ENCODE data around the gene FASLG. TPM values are rescaled to one million over a fixed set of nuclear protein-coding genes. Genes with fewer than 3 reads are reported as not detected.
A peak's percentile ranks its signal among the peaks of the same experiment; 100 is the strongest.

Gene FASLG
- total RNA-seq, 1 donor from 2014 or later: 114 TPM

DNA sequence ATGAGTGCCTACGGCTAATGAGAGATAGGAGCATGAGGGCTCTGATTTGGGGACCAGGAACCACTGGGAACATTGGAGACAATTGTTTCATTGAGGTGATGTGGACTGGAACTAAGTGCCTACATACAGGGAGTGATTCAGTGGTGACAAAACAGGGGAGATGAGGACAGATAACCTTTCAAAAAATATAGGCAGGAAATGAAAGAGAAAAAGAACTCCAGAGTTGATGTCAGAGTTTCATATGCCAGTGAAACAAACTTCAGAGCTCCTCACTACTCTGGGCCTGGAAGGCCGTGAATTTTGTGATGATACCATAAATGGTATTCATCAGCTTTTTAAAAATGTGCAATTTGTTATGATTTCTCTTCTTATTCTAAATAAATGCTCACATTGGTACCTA is 39.3 kb downstream of the FASLG start:
- intact Hi-C loops (cut with micrococcal nuclease): loop anchor here (2.0 kb wide), 1 partner anchor 339 kb away; no protein-coding TSS in a partner anchor
- no peaks in the 10 kb centered on the region for H3K4me1 Mint-ChIP-seq (ENCODE audit: low read depth)
- no peak for DNase-seq (ENCODE audit: low spot score)
- H3K27me3 Mint-ChIP-seq (ENCODE audit: insufficient read depth): no peaks in the 10 kb centered on the region
- peaks cover under 1% of the 10 kb centered on the region for H3K9me3 Mint-ChIP-seq
- peaks cover 10% of the 10 kb centered on the region for H3K36me3 Mint-ChIP-seq (ENCODE audit: low read depth)
- H3K4me3 Mint-ChIP-seq: peak overlapping the region; percentile 62
- H3K27ac Mint-ChIP-seq: peak overlapping the region; percentile 88

DNA sequence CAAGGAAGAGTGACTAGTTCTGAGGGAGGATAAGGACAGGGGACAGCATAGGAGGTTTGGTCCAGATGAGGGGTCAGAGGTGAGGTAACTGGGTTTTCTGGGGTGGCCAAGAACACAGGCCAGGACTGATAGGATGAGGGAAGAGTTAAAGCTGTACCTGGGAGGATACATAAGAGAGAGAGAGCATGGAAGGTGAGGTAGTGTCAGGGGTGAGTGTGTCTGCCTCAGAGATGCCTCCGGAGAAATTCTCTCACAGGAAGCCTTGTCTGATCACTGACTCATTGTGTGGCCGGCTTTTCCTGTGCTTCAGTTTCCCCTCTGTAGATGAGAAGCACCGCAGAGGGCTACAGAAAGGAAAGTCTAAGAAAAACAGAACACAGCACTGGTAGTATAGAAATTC is 40.2 kb downstream of the FASLG start:
- Mint-ChIP-seq H3K9me3 (no peaks in the 10 kb centered on the region), H3K4me3 (peak overlapping the region; percentile 62), H3K27ac (peak overlapping the region; percentile 88), H3K27me3 (ENCODE audit: insufficient read depth) (no peaks in the 10 kb centered on the region), H3K36me3 (ENCODE audit: low read depth) (peaks cover 9% of the 10 kb centered on the region), H3K4me1 (ENCODE audit: low read depth) (no peaks in the 10 kb centered on the region)
- intact Hi-C loops (cut with micrococcal nuclease): loop anchor here (1.0 to 2.0 kb wide), 8 partner anchors 9 to 518 kb away; no protein-coding TSS in a partner anchor
- DNase-seq (ENCODE audit: low spot score): peak; percentile 72

DNA sequence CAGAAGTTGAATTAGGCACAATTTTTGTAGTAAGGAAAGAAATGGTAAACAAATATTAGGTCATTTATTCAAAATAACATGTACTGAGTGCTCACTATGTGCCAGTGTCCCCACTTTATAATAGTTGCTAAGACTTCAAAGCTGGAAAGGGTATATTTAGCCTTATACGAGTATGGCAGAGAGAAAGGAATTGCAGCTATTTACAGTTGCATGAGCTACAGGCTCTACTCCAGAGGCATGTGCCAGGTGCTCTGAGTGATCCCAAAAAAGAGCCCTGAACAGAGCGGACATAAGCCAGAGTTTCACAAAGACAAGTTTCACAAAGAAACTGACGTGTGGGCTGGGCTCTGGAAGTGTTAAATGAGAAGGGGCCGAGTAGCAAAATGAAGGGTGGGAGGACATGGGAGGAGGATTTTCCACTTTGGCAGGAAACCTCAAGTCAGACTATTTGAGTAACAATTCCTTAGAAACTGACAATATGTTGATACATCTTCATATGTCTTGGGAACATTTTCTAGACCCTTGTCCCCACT is 40.9 kb downstream of the FASLG start:
- peak overlapping the region; percentile 88 for H3K27ac Mint-ChIP-seq
- H3K36me3 Mint-ChIP-seq (ENCODE audit: low read depth): peaks cover 9% of the 10 kb centered on the region
- H3K4me1 Mint-ChIP-seq (ENCODE audit: low read depth): no peaks in the 10 kb centered on the region
- H3K9me3 Mint-ChIP-seq: no peaks in the 10 kb centered on the region
- peak overlapping the region; percentile 62 for H3K4me3 Mint-ChIP-seq
- intact Hi-C loops (cut with micrococcal nuclease): loop anchor here (1.0 to 2.0 kb wide), 8 partner anchors 9 to 518 kb away; no protein-coding TSS in a partner anchor
- DNase-seq (ENCODE audit: low spot score): no peak
- no peaks in the 10 kb centered on the region for H3K27me3 Mint-ChIP-seq (ENCODE audit: insufficient read depth)

DNA sequence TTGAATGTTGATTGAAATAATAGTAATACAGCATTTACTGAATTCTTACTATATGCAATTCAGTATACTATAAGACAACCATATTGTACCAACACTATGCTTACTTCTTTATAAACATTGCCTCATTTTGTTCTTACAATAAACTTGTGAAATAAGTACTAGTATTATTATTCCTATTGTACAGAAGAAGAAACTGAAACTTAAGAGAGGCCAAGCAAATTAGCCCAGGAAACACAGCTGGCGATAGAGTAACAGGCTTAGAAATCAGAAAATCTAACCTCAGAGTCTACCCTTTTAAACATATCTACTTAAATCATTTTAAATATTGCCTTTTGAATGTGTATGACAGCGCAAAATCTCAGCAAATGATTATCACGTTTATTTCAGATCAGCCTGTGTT is 41.7 kb downstream of the FASLG start:
- intact Hi-C loops (cut with micrococcal nuclease): no loop called here
- DNase-seq (ENCODE audit: low spot score): no peak
- Mint-ChIP-seq H3K4me1 (ENCODE audit: low read depth) (no peaks in the 10 kb centered on the region), H3K27me3 (ENCODE audit: insufficient read depth) (no peaks in the 10 kb centered on the region), H3K9me3 (no peaks in the 10 kb centered on the region), H3K4me3 (no peak overlapping the region), H3K36me3 (ENCODE audit: low read depth) (peaks cover 7% of the 10 kb centered on the region), H3K27ac (no peak overlapping the region)

DNA sequence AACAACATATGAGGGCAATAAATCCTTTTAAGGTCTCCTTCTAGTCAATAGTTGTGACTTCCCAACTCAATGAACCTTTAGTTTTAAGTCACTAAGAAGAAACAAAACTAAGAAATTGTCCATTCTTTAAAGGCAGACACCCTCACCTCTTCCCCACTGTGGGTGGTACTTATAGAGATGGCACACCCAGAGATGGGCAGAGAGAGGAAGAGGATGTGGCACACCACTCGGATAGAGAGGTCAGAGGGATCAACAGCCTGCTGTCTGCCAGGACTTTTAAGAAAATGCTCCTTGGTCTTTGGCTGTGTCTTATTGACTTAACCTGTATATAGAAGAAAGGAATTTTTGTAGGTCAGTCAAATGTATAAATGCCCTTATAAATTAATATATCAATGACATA is 45.1 kb downstream of the FASLG start:
- DNase-seq (ENCODE audit: low spot score): no peak
- peak overlapping the region; percentile 6 for H3K4me3 Mint-ChIP-seq
- peaks cover 16% of the 10 kb centered on the region for H3K4me1 Mint-ChIP-seq (ENCODE audit: low read depth)
- peaks cover 3% of the 10 kb centered on the region for H3K9me3 Mint-ChIP-seq
- peak overlapping the region; percentile 19 for H3K27ac Mint-ChIP-seq
- peaks cover 2% of the 10 kb centered on the region for H3K36me3 Mint-ChIP-seq (ENCODE audit: low read depth)
- intact Hi-C loops (cut with micrococcal nuclease): no loop called here
- no peaks in the 10 kb centered on the region for H3K27me3 Mint-ChIP-seq (ENCODE audit: insufficient read depth)

DNA sequence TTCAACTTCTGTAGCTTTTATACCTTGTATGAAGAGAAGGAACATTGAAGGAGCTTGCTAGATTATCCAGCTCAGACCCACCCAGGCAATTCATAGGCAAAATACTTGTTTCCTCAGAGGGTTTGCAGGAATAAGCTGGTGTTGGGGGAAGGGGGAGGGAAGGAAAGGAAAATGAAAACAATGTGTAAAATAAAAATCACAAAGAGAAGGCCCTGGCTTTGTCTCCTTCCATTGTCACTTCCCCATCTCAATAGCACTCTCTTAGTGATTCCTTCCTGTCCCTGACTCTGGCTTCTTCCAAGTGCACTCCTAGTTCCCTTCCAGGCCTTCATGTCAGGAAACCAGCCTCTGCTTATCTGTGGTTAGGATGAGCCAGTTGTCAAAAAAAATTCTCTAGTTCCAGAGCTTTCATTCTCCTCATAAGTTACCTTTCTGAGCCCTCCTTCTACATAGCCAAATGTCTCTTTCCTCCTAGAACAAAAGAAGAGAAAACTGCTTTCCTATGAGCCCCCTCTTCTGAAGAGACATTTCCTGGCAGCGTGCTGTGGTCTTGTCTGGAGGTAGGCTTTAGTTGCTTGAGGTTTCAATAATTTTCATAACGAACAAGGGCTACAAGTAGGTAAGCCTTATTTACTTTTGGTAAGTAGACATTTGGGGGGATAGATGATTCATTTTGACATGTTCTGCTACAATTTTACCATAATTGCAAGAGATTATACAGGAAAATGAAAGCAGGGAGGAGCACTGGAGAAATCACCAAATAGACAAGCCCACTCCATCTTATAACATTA is 45.7 kb downstream of the FASLG start:
- peak overlapping the region; percentile 63 for H3K27ac Mint-ChIP-seq

DNA sequence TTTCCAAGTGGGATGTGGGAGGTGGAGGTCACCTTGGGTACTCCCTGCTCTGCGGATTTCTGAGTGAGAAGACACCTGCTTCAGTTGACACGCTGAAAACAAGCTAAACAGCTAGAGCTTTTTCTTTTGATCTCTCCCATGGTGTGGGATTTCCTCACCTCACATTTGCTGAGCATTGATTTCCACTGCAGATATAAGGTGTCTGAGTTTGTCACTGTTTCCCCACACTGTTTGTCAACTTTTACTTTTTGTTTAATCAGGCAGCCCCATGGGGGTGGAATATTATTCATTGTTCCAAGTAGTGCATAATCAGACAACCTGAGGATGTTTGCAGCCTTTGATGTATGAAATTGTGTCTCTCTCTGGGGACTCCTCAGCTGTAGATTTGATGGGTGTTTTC is 49.5 kb downstream of the FASLG start:
- intact Hi-C loops (cut with micrococcal nuclease): loop anchor here (1.0 kb wide), 7 partner anchors 8 to 435 kb away; partner anchors contain the start of gene SUCO
- Mint-ChIP-seq H3K27me3 (ENCODE audit: insufficient read depth) (no peaks in the 10 kb centered on the region), H3K9me3 (peaks cover 3% of the 10 kb centered on the region), H3K4me3 (peak overlapping the region; percentile 50), H3K36me3 (ENCODE audit: low read depth) (peaks cover 3% of the 10 kb centered on the region), H3K27ac (peak overlapping the region; percentile 86), H3K4me1 (ENCODE audit: low read depth) (peaks cover 18% of the 10 kb centered on the region)
- peak; percentile 53 for DNase-seq (ENCODE audit: low spot score)

More for the DNA sequence above, 45.7 kb downstream of the FASLG start:
- Mint-ChIP-seq H3K27me3 (ENCODE audit: insufficient read depth) (no peaks in the 10 kb centered on the region), H3K9me3 (peaks cover 3% of the 10 kb centered on the region), H3K36me3 (ENCODE audit: low read depth) (peaks cover 2% of the 10 kb centered on the region), H3K4me1 (ENCODE audit: low read depth) (peaks cover 16% of the 10 kb centered on the region), H3K4me3 (peak overlapping the region; percentile 6)
- intact Hi-C loops (cut with micrococcal nuclease): no loop called here
- DNase-seq (ENCODE audit: low spot score): no peak

DNA sequence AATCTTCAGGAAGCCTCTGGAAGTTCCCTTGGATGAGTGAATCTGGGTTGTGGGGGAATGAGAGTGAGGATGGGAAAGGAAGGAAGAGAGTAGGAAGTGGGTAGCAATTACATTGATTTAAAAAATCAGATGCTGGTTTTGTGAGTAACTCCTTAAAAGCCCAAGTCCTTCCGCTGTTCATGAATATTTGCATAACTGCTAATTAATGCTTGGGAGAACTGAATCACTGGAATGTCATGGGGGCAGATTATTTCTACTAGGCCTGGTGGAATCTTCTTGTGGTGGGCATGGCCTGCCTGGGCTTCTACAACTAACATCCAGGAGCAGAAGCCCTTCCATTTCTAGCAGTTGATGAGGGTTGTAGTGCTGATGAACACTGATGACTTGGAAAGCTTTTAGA is 52.7 kb downstream of the FASLG start:
- intact Hi-C loops (cut with micrococcal nuclease): no loop called here
- Mint-ChIP-seq H3K27me3 (ENCODE audit: insufficient read depth) (no peaks in the 10 kb centered on the region), H3K27ac (no peak overlapping the region), H3K36me3 (ENCODE audit: low read depth) (peaks cover 2% of the 10 kb centered on the region), H3K4me3 (no peak overlapping the region), H3K9me3 (no peaks in the 10 kb centered on the region), H3K4me1 (ENCODE audit: low read depth) (peaks cover 35% of the 10 kb centered on the region)
- DNase-seq (ENCODE audit: low spot score): no peak

DNA sequence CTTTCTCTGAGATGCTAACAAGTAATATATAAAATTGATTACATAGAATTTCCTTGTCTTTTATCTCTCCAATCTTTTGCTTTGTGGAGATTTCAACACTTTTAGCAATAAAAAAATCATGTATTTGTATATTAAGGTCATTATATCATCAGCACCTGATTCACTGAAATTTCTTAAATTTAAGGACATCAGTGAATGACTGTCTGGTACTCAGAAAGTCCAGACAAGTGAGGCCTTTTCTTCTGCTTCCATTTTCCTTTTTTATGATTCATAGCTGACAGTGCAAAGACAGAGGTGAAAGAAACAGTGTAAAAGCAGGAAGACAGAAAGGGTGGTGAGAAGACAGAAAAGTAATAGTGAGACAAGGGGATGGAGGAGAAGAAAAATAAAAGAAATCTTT is 54.6 kb downstream of the FASLG start:
- H3K4me1 Mint-ChIP-seq (ENCODE audit: low read depth): peaks cover 42% of the 10 kb centered on the region
- no peak for DNase-seq (ENCODE audit: low spot score)
- H3K27me3 Mint-ChIP-seq (ENCODE audit: insufficient read depth): no peaks in the 10 kb centered on the region
- H3K9me3 Mint-ChIP-seq: no peaks in the 10 kb centered on the region
- intact Hi-C loops (cut with micrococcal nuclease): no loop called here
- peaks cover 2% of the 10 kb centered on the region for H3K36me3 Mint-ChIP-seq (ENCODE audit: low read depth)
- no peak overlapping the region for H3K4me3 Mint-ChIP-seq
- H3K27ac Mint-ChIP-seq: no peak overlapping the region

Other genes with a start within 250 kb of the FASLG start
- not detected in 2 replicates for gene C1orf105, start 238.4 kb upstream of the FASLG start, total RNA-seq
- gene PIGC, start 215.0 kb upstream of the FASLG start, total RNA-seq: 22.6 and 23.3 TPM in 2 replicates
- gene SUCO, start 126.0 kb upstream of the FASLG start, total RNA-seq: 39.3 and 40.4 TPM in 2 replicates

Measured in activated T-helper 1 cell treated with anti-CD3 and anti-CD28 coated beads, Interleukin-12 subunit alpha, Interleukin-12 subunit beta, Interleukin-2, Interleukin-4 antibody, amounts not matched to agents 30 ng/mL and 10 ng/mL and 1 ng/mL, durations not matched to agents 14 hours and 24 hours and 36 hours (primary cell).